B cell (primary cell): ENCODE data around the gene MT3. TPM values are rescaled to one million over a fixed set of nuclear protein-coding genes. Genes with fewer than 3 reads are reported as not detected.
A peak's percentile ranks its signal among the peaks of the same experiment; 100 is the strongest.

Experiments
- ATAC-seq: fragments of 200-7000 bp; cut with Tn5 transposase; one replicate; pipeline ENCODE4 v1.10.0; 2021; ENCODE audit warnings: low read depth, mild to moderate bottlenecking, moderate number of reproducible peaks, moderate library complexity
- CTCF ChIA-PET: fragments of 350-600 bp; sonication (Branson Sonifier 250); formaldehyde crosslinking; loops from one replicate; lab custom pipeline; 2021; ENCODE audit warnings: antibody characterized with exemption, inconsistent platforms; lab: Charles Lee
- POLR2A ChIA-PET: fragments of 350-600 bp; sonication (Branson Sonifier 250); formaldehyde crosslinking; loops from one replicate; lab custom pipeline; 2021; ENCODE audit warnings: antibody characterized with exemption; lab: Charles Lee
- DNase-seq: peaks from one replicate; pipeline ENCODE4 v3.0.0; 2013
- H2AFZ ChIP-seq: 2 replicates; pipeline ENCODE4 v1.6.1; 2012; ENCODE audit warnings: mild to moderate bottlenecking, low read depth, low read length; ENCODE audit not compliant: insufficient read depth, poor library complexity, severe bottlenecking
- H3K27ac ChIP-seq, 2 donors: 1 replicate in 1 of 2; 2 replicates in 1 of 2; pipeline ENCODE4 v1.5.1; 2012 to 2013; ENCODE audit warnings: low read length in 2 of 2, mild to moderate bottlenecking in 2 of 2, moderate library complexity in 1 of 2
- H3K27me3 ChIP-seq, 4 experiments: fragments of 200-600 bp in 1 of 4; sonication (generic) in 1 of 4; replicated peaks in 1 of 4; 1 replicate in 2 of 4; 2 replicates in 2 of 4; pipeline versions ENCODE4 v1.6.1 to v1.7.0; 2013 to 2016; ENCODE audit warnings: low read length in 3 of 4, mild to moderate bottlenecking in 2 of 4, mixed read lengths in 1 of 4, moderate library complexity in 1 of 4; ENCODE audit not compliant: insufficient read depth in 4 of 4, control insufficient read depth in 3 of 4; ENCODE audit errors: control extremely low read depth in 1 of 4
- H3K36me3 ChIP-seq, 2 experiments: replicated peaks in 1 of 2; 1 replicate in 1 of 2; 2 replicates in 1 of 2; pipeline versions ENCODE4 v1.6.1 to v1.7.1; 2013; ENCODE audit warnings: low read length in 1 of 2; ENCODE audit not compliant: insufficient read depth in 2 of 2, control insufficient read depth in 1 of 2; ENCODE audit errors: control extremely low read depth in 1 of 2, extremely low read depth in 1 of 2
- H3K4me1 ChIP-seq, 2 donors: fragments of 200-600 bp in 1 of 2; sonication (generic) in 1 of 2; 1 replicate in 1 of 2; 2 replicates in 1 of 2; pipeline versions ENCODE4 v1.5.1 to v1.6.1; 2013 to 2017; ENCODE audit warnings: low read length in 2 of 2; ENCODE audit not compliant: control insufficient read depth in 2 of 2, insufficient read depth in 2 of 2
- H3K4me2 ChIP-seq: replicated peaks from 2 replicates; pipeline ENCODE3; 2012; ENCODE audit warnings: mild to moderate bottlenecking, low read depth, low read length; ENCODE audit not compliant: poor library complexity, severe bottlenecking
- H3K4me3 ChIP-seq, 5 experiments: fragments of 200-600 bp in 1 of 5; sonication (generic) in 1 of 5; 1 replicate in 3 of 5; 2 replicates in 2 of 5; pipeline versions ENCODE4 v1.5.1 to v1.7.0; 2011 to 2016; ENCODE audit warnings: low read length in 4 of 5, mild to moderate bottlenecking in 4 of 5, low read depth in 2 of 5, control low read depth in 1 of 5, moderate library complexity in 1 of 5; ENCODE audit not compliant: insufficient read depth in 1 of 5; ENCODE audit errors: control extremely low read depth in 1 of 5, extremely low read depth in 1 of 5
- H3K79me2 ChIP-seq: fragments of 200-600 bp; sonication (generic); one replicate; pipeline ENCODE4 v1.6.0; 2016; ENCODE audit warnings: low read length; ENCODE audit not compliant: control insufficient read depth, insufficient read depth
- H3K9ac ChIP-seq: fragments of 200-600 bp; sonication (generic); 2 replicates; pipeline ENCODE4 v1.6.1; 2017; ENCODE audit warnings: mild to moderate bottlenecking, low read length, moderate library complexity
- H3K9me3 ChIP-seq, 3 donors: one replicate each; pipeline versions ENCODE4 v1.6.1 to v1.7.1; 2013; ENCODE audit warnings: low read length in 2 of 3; ENCODE audit not compliant: control insufficient read depth in 2 of 3, insufficient read depth in 1 of 3; ENCODE audit errors: control extremely low read depth in 1 of 3
- H4K20me1 ChIP-seq: 2 replicates; pipeline ENCODE4 v1.6.0; 2012; ENCODE audit warnings: mild to moderate bottlenecking, low read length; ENCODE audit not compliant: insufficient read depth, control insufficient read depth, poor library complexity, severe bottlenecking
- H3K27ac Mint-ChIP-seq: one replicate; pipeline ENCODE4 v1.8.0; 2021; ENCODE audit warnings: mixed read lengths
- H3K27me3 Mint-ChIP-seq: one replicate; pipeline ENCODE4 v1.8.0; 2021; ENCODE audit warnings: mixed read lengths
- H3K4me1 Mint-ChIP-seq: one replicate; pipeline ENCODE4 v1.8.0; 2021; ENCODE audit warnings: mixed read lengths
- H3K4me3 Mint-ChIP-seq: one replicate; pipeline ENCODE4 v1.8.0; 2021; ENCODE audit warnings: mixed read lengths
- H3K9me3 Mint-ChIP-seq: one replicate; pipeline ENCODE4 v1.8.0; 2022; ENCODE audit warnings: mixed read lengths; ENCODE audit not compliant: insufficient read depth
- EZH2 ChIP-seq: IDR thresholded peaks from 2 replicates; pipeline ENCODE4 v1.6.1; 2012; ENCODE audit warnings: borderline replicate concordance, low read depth, mild to moderate bottlenecking, moderate library complexity, low read length; ENCODE audit not compliant: insufficient read depth, poor library complexity, severe bottlenecking
- WGBS: methylation state at CpG from one replicate; pipeline ENCODE4 v1.1.5; 2013; ENCODE audit warnings: missing lambda C conversion rate; ENCODE audit not compliant: insufficient coverage; 5-methylcytosine and 5-hydroxymethylcytosine counted together
- intact Hi-C: fragments of 100-400 bp; cut with micrococcal nuclease; formaldehyde crosslinking; loops from one replicate; pipeline ENCODE4 v1.10.0; 2022
- polyA plus RNA-seq: library from polyadenylated mRNA; depleted of rRNA; stranded (reverse); fragments of >200 nt; gene quantifications from 2 replicates; pipeline ENCODE4 v1.2.3, GENCODE V29; 2012
- total RNA-seq, 2 donors: library from RNA; stranded (reverse); fragments of 120-200 nt in 1 of 2; gene quantifications; 1 replicate in 1 of 2; 2 replicates in 1 of 2; pipeline versions ENCODE4 v1.2.3 to v1.2.4, GENCODE V29; 2013 to 2022
- TF ChIP-seq, protein P1 (sequence below): fragments of 200-600 bp; IDR thresholded peaks from one replicate; pipeline ENCODE4 v1.8.0; 2022; ENCODE audit warnings: antibody characterized with exemption, mild to moderate bottlenecking

MT3 gene
- total and polyA plus RNA-seq, 2 donors (not counting 1 experiment from before 2014, with no cell fraction given): not detected

DNA sequence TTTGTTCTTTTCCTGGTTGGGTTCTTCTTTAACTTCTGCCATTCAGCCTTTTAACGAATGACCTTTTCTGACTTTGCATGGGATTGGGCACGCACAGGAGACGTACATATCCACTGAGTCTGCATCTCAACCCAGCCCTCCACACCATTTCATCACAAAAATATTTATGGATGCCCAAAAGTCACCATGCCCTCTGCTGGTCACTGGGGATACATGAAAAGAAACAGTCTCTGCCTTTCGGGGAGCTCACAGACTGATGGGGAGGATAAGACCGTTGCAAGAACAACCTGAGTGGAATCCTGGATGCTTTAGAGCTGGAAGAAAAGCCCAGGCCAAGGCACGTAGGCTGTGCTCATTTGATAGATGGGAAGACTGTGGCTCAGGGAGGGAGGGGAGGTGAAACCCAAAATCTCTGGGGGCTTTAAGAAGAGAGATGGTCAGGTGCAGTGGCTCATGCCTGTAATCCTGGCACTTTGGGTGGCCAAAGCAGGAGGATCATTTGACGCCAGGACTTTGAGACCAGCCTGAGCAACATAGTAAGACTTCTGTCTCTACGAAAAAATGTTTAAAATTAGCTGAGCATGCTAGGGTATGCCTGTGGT is 11.2 kb downstream of the MT3 start:
- Histone ChIP-seq H4K20me1 (no peaks in the 10 kb centered on the region), H3K36me3 (no peaks in the 10 kb centered on the region), H3K79me2 (no peaks in the 10 kb centered on the region), H2AFZ (no peak overlapping the region), H3K27me3 (peaks cover 0 to 11% (median 3%) of the 10 kb centered on the region in 4 experiments), H3K9ac (no peak overlapping the region), H3K4me3 (no peak overlapping the region), H3K4me1 (no peaks in the 10 kb centered on the region), H3K4me2 (no peak overlapping the region), H3K27ac (no peak overlapping the region), H3K9me3 (no peaks in the 10 kb centered on the region)
- DNase-seq: peak; percentile 57
- POLR2A ChIA-PET: interaction anchor here (0.7 kb wide), 2 partner anchors 24 to 101 kb away, joined by 3 to 4 read pairs; no protein-coding TSS in a partner anchor
- CTCF ChIA-PET: interaction anchor here (0.6 to 2.3 kb wide), 16 partner anchors 8 to 181 kb away, joined by 3 to 15 read pairs (median 5); no protein-coding TSS in a partner anchor
- Mint-ChIP-seq H3K27me3 (peaks cover 26% of the 10 kb centered on the region), H3K4me3 (no peak overlapping the region), H3K27ac (no peak overlapping the region), H3K9me3 (no peaks in the 10 kb centered on the region), H3K4me1 (peaks cover 2% of the 10 kb centered on the region)
- peak; percentile 61 for ATAC-seq
- WGBS: 26% methylated on average over 8 of the region's 8 CpGs
- TF ChIP-seq, protein P1, sequence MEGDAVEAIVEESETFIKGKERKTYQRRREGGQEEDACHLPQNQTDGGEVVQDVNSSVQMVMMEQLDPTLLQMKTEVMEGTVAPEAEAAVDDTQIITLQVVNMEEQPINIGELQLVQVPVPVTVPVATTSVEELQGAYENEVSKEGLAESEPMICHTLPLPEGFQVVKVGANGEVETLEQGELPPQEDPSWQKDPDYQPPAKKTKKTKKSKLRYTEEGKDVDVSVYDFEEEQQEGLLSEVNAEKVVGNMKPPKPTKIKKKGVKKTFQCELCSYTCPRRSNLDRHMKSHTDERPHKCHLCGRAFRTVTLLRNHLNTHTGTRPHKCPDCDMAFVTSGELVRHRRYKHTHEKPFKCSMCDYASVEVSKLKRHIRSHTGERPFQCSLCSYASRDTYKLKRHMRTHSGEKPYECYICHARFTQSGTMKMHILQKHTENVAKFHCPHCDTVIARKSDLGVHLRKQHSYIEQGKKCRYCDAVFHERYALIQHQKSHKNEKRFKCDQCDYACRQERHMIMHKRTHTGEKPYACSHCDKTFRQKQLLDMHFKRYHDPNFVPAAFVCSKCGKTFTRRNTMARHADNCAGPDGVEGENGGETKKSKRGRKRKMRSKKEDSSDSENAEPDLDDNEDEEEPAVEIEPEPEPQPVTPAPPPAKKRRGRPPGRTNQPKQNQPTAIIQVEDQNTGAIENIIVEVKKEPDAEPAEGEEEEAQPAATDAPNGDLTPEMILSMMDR: peak; percentile 62
- no peak for TF ChIP-seq EZH2
- intact Hi-C loops: loop anchor here (1.0 to 10.0 kb wide), 2 partner anchors 86 to 314 kb away; no protein-coding TSS in a partner anchor

DNA sequence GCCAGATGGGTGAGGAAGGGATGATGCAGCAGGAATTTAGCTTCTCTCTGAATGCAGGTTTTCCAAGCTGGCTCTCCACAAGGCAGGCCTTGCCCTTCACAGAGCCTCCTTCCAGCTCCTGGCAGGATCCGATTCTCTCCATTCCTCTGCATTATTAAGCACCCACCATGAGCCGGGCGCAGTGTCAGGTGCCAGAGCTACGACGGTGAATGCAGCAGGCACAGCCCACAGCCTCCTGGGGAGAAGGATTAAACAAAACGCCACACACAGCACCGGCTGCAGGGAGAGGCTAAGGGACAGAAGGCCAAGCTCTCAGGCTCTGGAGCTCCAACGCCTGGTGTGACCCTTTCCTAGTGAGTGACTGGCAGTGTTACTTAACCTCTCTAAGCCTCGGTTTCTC is 12.0 kb downstream of the MT3 start:
- DNase-seq (no peak), ATAC-seq (no peak)
- Histone ChIP-seq H3K4me2 (no peak overlapping the region), H3K27me3 (peaks cover 0 to 11% (median 3%) of the 10 kb centered on the region in 4 experiments), H3K9me3 (no peaks in the 10 kb centered on the region), H3K27ac (no peak overlapping the region), H3K4me1 (no peaks in the 10 kb centered on the region), H2AFZ (no peak overlapping the region), H3K79me2 (no peaks in the 10 kb centered on the region), H3K9ac (no peak overlapping the region), H3K36me3 (no peaks in the 10 kb centered on the region), H4K20me1 (no peaks in the 10 kb centered on the region), H3K4me3 (no peak overlapping the region)
- ChIA-PET POLR2A (no interaction called here), CTCF (interaction anchor here (0.8 to 2.3 kb wide), 15 partner anchors 9 to 162 kb away, joined by 3 to 15 read pairs (median 5); no protein-coding TSS in a partner anchor)
- H3K27me3 Mint-ChIP-seq: peaks cover 26% of the 10 kb centered on the region
- H3K4me3 Mint-ChIP-seq: no peak overlapping the region
- no peaks in the 10 kb centered on the region for H3K9me3 Mint-ChIP-seq
- intact Hi-C loops: loop anchor here (10.0 kb wide), 1 partner anchor 313 kb away; no protein-coding TSS in a partner anchor
- 85% methylated on average over 8 of the region's 9 CpGs for WGBS
- peaks cover 2% of the 10 kb centered on the region for H3K4me1 Mint-ChIP-seq
- no peak for TF ChIP-seq EZH2
- TF ChIP-seq, protein P1: no peak
- H3K27ac Mint-ChIP-seq: no peak overlapping the region
